GM19043 (cell line): ENCODE results near the gene STX8.
"Not testable (repeated sequence)": the region's sequence is repeated elsewhere in the genome, so short reads cannot be mapped to it uniquely, and the experiment has no call there.

Experiments
- ATAC-seq: cut with Tn5 transposase; IDR thresholded peaks from one replicate; pipeline ENCODE4 v1.9.1; 2021; ENCODE audit warnings: low read depth; ENCODE audit not compliant: unreplicated experiment

Gene STX8

GRCh38 chr17:9361188-9361955 lies 214.2 kb downstream of the STX8 start:
- no peak for ATAC-seq

GRCh38 chr17:9360677-9361081 lies 214.9 kb downstream of the STX8 start:
- ATAC-seq: no peak

GRCh38 chr17:9356488-9356911 lies 219.1 kb downstream of the STX8 start:
- no peak for ATAC-seq

- no peak for ATAC-seq
These were observed 219.8 kb downstream of the STX8 start for GRCh38 chr17:9355846-9356245.

- ATAC-seq: not testable (repeated sequence)
These were observed 220.4 kb downstream of the STX8 start for GRCh38 chr17:9355231-9355630.

GRCh38 chr17:9350080-9350479 lies 225.5 kb downstream of the STX8 start:
- ATAC-seq: no peak

- ATAC-seq: no peak
These were observed 229.2 kb downstream of the STX8 start for GRCh38 chr17:9346296-9346926.

- no peak for ATAC-seq
These were observed 232.1 kb downstream of the STX8 start for GRCh38 chr17:9343516-9343915.

- ATAC-seq: no peak
These were observed 233.4 kb downstream of the STX8 start for GRCh38 chr17:9342225-9342624.

- no peak for ATAC-seq
These were observed 235.7 kb downstream of the STX8 start for GRCh38 chr17:9339958-9340357.

- ATAC-seq: not testable (repeated sequence)
These were observed 236.1 kb downstream of the STX8 start for GRCh38 chr17:9339482-9339881.

- no peak for ATAC-seq
These were observed 238.8 kb downstream of the STX8 start for GRCh38 chr17:9336817-9337216.

- ATAC-seq: no peak
These were observed 240.8 kb downstream of the STX8 start for GRCh38 chr17:9334536-9335446.

GRCh38 chr17:9332132-9332494 lies 243.5 kb downstream of the STX8 start:
- no peak for ATAC-seq

GRCh38 chr17:9331279-9332131 lies 244.1 kb downstream of the STX8 start:
- no peak for ATAC-seq

- no peak for ATAC-seq
These were observed 244.9 kb downstream of the STX8 start for GRCh38 chr17:9330611-9331271.

- ATAC-seq: no peak
These were observed 245.5 kb downstream of the STX8 start for GRCh38 chr17:9330141-9330540.

- ATAC-seq: no peak
These were observed 246.2 kb downstream of the STX8 start for GRCh38 chr17:9329251-9329921.

- no peak for ATAC-seq
These were observed 250.8 kb downstream of the STX8 start for GRCh38 chr17:9324864-9325263.
